Activated CD4-positive, alpha-beta T cell treated with anti-CD3 and anti-CD28 coated beads for 1 hour (primary cell): ENCODE data around the gene MAP2K4.
"Not testable (repeated sequence)": the region's sequence is repeated elsewhere in the genome, so short reads cannot be mapped to it uniquely, and the experiment has no call there.

Source experiments
- DNase-seq: peaks from one replicate; pipeline ENCODE4 v3.0.0-alpha.2; 2020

MAP2K4 gene

GRCh38 chr17:12097326-12097725 is 76.6 kb downstream of the MAP2K4 start:
- DNase-seq: no peak

DNA sequence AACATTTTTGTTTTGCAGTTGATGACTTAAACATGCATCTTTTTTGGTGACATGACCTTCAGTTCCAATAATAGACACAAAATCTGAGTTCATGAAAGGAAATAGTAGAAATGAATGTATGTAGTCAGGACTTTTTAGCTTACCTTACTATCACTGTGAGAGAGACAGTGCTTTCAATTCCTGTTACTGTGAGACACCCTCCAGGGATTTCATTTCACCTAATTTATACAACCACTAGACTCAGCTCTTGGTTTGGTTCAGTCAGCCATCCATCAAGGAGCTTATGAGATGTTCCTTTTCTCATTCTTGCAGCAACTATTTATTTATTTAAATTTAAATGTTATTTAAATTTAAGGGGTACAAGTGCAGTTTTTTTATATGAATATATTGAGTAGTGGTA is 77.9 kb downstream of the MAP2K4 start:
- DNase-seq: no peak

GRCh38 chr17:12099412-12099811 is 78.7 kb downstream of the MAP2K4 start:
- no peak for DNase-seq

- no peak for DNase-seq
These were observed 84.2 kb downstream of the MAP2K4 start for GRCh38 chr17:12104831-12105230.

- DNase-seq: no peak
These were observed 87.2 kb downstream of the MAP2K4 start for GRCh38 chr17:12107905-12108304.

- DNase-seq: no peak
These were observed 90.2 kb downstream of the MAP2K4 start for GRCh38 chr17:12110906-12111305.

DNA sequence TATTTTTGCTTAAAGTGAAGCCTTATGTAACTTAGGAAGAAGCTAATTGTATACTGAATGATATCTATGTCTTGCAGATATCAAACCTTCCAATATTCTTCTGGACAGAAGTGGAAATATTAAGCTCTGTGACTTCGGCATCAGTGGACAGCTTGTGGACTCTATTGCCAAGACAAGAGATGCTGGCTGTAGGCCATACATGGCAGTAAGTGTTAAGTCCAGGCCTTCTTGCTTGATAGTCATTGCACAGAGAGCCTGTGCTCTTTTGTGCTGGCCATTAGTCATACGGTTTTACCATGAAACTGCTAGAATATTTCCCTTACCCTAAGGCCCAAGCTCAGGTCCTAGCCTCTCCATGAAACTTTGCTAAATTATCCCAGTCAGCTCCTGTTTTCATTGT is 92.5 kb downstream of the MAP2K4 start:
- no peak for DNase-seq

GRCh38 chr17:12114686-12115418 is 94.2 kb downstream of the MAP2K4 start:
- no peak for DNase-seq

DNA sequence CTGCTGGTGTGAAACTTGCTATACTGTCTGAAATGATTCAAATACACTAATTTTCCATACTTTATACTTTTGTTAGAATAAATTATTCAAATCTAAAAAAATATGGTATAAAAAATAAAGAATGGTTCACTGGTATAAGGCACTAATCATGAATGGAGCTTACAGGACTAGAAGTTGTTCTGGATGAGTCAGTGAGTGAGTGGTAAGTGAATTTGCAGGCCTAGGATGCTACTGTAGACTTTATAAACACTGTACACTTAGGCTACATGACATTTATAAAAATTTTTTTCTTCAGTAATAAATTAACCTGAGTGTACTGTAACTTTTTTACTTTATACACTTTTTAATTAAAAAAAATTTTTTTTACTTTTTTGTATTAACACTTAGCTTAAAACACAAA is 95.5 kb downstream of the MAP2K4 start:
- DNase-seq: no peak

DNA sequence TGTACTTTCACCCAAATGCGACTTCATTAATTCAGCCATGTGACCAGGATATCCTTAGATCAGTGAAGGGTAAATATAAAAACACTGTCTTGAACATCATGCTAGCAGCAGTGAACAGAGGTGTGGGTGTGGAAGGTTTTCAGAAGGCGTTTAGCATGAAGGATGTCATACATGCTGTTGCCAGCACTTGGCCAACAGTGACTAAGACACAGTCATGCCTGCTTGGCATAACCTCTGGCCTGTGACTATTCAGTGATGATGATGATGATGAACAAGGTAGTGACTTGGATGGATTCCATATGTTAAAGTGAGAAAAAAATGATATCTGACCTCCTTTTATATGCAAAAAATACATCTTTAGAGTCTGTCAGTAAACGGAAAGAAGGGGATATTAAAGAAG is 97.9 kb downstream of the MAP2K4 start:
- no peak for DNase-seq

DNA sequence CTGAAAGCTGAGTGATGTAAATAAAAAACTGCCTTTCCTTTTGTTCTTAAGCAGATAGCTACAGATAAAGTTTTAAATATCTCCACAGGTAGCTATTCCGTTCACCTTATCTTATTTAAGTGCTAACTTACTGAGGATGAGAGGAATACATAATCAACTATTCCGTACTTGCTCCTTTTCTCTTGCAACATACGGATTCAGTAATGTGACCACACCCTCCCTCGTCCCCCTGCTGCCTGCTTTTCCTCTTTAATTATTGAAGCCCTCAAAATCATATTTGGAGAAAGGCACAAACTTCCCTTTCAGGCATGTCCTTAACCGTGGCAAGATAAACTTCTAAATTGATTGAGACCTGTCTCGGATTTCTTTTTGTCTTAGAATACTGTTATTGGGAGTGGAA is 101.4 kb downstream of the MAP2K4 start:
- no peak for DNase-seq

GRCh38 chr17:12127177-12127576 is 106.5 kb downstream of the MAP2K4 start:
- DNase-seq: no peak

DNA sequence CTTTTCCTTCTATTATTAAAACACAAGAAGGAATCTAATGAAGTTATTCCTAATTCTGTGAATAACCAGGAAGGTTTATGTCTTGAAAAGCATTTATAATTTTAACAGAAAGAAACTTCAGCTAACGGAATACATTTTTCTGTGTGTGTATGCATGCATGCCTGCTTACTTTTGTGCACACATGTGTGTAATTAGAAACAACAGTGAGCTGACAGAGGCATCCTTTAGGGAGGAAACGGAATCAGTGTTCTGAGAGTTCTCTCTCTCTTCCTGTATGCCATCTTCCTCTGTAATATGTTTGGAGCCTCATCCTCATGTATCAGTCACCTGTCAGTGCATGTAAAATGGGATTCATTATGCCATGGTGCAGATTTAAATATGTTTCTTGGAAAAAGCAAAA is 107.0 kb downstream of the MAP2K4 start:
- no peak for DNase-seq

DNA sequence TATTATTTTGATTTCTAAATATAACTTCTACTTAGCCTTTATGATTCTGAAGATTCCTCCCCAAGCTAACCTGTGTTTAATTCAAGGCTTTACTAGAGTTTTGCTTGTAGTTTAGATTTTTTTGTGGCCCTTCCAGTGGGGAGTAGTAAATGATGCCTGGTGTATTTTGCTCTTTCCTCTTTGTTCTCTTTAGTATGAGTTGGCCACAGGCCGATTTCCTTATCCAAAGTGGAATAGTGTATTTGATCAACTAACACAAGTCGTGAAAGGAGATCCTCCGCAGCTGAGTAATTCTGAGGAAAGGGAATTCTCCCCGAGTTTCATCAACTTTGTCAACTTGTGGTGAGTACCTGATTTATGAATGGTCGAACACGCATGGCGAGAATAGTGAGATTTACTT is 108.3 kb downstream of the MAP2K4 start:
- DNase-seq: no peak

DNA sequence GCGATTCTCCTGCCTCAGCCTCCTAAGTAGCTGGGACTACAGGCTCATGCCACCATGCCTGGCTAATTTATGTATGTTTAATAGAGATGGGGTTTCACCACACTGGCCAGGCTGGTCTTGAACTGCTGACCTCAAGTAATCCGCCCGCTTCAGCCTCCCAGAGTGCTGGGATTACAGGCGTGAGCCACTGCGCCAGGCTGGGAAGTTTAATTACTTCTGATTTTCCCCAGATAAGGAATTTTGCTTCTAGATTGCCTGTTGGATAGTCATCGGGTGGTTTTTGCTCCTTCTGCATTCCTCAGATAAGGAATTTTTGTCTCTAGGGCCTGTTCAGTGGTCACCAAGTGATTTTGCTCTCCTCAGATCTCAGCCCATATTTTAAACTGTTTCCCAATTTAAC is 112.5 kb downstream of the MAP2K4 start:
- DNase-seq: no peak

GRCh38 chr17:12134101-12134500 is 113.4 kb downstream of the MAP2K4 start:
- DNase-seq: no peak

GRCh38 chr17:12134587-12134986 is 113.9 kb downstream of the MAP2K4 start:
- no peak for DNase-seq

GRCh38 chr17:12136243-12136642 is 115.6 kb downstream of the MAP2K4 start:
- DNase-seq: no peak

- DNase-seq: no peak
These were observed 116.0 kb downstream of the MAP2K4 start for GRCh38 chr17:12136646-12137045.

GRCh38 chr17:12137859-12138258 is 117.2 kb downstream of the MAP2K4 start:
- no peak for DNase-seq

- no peak for DNase-seq
These were observed 120.0 kb downstream of the MAP2K4 start for GRCh38 chr17:12140685-12141084.

DNA sequence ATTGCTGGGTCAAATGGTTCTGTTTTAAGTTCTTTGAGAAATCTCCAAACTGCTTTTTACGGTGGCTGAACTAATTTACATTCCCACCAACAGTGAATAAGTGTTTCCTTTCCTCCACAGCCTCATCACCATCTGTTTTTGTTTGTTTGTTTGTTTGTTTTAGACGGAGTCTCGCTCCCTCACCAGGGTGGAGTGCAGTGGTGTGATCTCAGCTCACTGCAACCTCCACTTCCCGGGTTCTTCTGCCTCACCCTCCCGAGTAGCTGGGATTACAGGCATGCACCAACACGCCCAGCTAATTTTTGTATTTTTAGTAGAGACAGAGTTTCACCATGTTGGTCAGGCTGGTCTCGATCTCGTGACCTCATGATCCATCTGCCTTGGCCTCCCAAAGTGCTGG is 141.5 kb downstream of the MAP2K4 start:
- DNase-seq: not testable (repeated sequence)

DNA sequence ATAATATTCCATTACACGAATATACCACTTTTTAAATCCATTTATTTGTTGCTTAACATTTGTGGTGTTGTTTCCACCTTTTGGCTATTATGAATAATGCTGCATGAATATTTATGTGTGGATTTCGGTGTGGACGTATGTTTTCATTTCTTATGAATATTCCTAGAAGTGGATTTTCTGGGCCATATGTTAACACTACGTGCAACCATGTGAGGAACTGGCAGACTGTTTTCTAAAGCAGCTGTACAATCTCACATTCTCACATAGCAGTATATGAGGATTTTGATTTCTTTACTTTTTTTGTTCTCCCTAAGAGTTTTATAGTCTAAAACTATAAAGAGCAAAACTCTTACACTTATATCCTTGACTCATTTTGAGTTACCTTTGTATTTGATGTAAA is 143.4 kb downstream of the MAP2K4 start:
- no peak for DNase-seq

DNA sequence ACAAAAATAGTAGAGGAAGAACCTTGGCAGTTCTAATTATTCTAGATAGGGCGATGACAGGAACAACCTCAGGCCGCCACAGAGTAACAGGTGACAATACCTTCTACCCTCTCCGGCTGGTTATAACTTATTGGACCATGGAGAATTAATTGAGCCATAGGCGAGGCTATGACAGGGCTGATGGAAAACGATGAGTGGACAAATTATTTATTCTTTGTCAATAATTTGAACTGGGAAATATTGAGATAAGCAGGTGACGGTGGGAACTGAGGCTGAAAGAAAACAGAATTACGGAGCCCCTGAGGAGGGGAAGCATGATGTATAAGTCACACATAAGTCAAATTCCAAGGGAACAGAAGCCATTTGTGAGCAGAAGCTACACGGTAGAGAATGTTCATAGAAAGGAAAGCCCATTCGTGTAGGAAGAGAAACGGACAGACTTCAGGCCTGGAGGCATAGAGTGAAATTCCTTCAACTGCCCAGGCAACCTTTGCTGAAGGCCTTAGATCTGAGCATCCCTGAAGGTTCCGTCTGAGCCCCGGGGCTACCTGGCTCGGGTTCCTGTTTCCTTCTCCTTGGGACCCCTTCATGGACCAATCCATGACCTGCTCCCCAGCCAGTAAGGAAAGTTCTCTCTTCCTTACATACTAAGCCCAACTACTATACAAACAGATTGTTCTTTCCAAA is 158.1 kb downstream of the MAP2K4 start:
- DNase-seq: no peak
